GM19099 (cell line): ENCODE data around the gene LPIN1.

Source experiments
- POLR2A ChIP-seq: IDR thresholded peaks from 3 replicates; pipeline ENCODE4 v1.6.1; 2011; ENCODE audit warnings: low read depth; ENCODE audit not compliant: insufficient read length; ENCODE audit errors: extremely low read depth

The LPIN1 gene

DNA sequence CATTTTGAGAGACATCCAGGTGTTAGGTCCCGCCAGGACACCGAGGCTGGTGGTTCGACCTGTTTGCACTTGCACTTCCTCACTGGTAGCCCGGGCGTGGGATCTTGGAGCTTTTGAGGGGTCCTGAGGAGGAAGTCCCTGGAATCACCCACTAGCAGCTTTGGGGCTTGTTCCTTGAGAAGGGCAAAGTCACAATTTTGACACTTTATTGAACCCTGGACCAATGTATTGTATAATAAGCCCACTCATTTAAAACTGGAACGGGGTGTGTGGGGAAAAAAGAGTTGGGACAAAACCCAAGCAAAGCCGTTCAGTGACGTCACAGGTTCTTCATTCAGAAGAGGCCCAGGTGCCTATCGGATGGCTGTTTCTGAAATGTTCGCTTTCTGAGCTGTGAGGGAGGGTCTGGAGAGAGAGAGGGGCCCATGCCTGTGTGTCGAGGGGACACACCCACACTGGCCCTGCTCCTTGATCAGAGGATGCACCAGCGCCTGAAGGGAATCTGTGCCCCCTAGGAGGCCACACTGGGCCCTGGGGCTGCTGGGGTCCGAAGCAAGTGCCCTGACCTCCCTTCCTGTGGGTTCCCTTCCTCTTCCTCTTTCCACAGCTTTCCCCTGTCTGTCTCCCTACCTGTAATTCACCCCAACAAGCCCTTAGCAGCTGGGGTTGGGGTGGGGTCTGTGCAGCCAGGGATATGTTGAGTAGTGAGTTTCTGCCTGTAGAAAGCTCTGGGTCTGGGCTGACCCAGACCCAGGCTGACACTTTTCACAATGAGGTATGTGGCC lies 2.6 kb downstream of the LPIN1 start:
- no peak for TF ChIP-seq POLR2A

DNA sequence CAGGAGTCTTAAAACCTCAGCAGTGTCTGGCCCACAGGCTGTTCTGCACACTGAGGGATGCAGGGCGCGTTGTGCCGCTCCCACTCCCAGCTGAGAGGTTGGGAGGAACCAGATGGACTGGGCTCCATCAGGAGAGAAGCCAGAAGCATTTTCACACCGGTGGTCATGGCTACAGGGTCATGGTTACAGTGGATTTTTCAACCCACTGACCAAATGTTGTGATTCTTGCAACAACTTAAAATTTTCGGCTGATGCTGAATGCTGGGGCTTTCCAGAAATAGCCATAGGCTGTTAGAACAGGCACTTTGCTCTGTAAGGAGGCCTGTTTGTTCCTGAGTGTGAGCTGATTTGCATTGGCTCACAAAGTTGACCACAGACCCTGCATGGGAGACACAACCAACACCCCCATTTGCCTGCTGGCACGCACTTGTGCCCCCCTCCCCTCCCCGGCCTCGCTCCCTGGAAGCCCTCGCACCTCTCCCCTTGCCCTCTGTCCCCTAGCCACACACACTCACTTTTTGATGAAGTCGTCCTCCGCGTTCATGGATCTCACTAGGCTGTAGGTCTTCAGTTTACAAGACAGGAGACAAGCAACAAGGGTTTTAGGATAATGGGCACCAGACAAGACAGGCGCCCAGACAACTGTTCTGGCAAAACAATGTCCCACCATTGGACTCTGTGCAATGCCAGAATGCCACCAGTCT lies 3.4 kb downstream of the LPIN1 start:
- TF ChIP-seq POLR2A: no peak

DNA sequence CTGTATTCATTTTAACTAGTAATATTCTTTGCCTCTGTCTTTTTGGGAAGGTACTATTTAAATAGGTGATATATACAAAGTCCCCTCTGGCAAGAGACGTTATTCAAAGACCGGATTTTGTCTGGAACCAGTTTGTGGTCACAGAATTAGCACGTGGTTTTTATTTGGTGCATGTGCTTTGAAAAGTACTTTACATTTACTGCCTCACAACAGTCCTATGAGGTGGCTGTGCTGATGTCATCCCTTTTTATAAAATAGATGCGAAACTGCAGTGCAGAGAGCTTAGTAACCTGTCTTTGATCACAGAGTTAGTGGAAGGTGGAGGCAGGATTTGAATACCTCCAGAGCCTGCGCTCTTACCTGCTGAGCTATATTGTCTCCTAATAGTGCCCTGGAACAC lies 4.0 kb downstream of the LPIN1 start:
- no peak for TF ChIP-seq POLR2A

DNA sequence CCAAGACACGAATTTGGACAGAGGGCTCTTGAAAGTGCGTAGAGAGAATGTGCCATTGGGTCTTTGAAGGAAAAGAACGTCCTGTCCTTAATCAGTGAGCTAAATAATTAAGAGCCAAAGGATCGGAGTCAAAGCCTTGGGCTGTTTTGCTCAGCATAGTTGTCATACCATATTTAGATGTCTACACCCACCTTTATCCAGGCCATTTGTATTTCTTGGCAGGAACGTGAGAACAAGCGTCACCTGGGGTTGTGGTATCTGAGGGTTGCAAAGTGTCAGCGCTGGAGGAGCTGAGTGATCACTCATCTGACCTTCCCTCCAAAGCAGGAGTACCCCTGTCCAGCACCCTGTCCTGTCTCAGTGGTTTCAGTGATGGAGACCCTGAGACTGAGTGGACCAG lies 4.5 kb downstream of the LPIN1 start:
- no peak for TF ChIP-seq POLR2A

DNA sequence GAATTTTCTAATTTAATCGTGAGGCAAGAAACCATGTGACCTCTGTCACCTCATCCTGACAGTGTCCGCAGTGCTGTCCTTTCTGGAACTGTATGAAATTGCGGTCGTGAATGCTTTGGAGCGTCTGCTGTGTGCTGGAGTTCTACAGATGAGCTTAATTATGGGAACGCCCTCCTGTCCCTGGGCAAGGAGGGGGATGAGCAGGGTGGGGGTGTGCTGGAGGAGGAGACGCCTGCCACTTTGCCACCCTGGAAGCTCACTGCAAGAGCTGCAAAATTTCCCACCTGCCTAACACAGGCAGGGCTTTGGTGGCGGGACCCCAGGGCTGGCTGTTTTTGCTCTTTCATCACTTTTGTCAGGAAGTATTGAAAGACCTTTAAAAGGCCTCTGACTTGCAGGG lies 6.5 kb downstream of the LPIN1 start:
- no peak for TF ChIP-seq POLR2A

DNA sequence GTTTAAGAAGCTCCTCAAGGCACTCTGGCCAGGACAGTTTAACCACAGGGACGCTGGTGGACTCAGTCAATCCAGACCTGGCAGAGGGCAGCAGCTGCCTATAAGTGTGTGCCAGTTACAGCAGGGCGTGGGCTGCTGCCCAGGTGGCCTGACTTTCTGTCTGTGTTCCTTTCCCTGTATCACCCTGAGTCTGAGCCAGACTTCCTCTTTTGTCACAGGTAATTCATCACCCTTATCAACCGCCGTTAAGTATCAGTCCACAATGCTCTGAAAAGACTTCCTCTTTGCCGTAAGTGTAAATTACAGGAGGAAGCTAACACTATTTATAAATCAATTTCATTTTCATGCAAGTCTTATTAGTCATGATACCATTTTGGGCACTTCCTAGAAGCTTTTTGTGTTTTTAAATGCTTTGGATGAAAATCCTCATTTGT lies 7.0 kb downstream of the LPIN1 start:
- no peak for TF ChIP-seq POLR2A

DNA sequence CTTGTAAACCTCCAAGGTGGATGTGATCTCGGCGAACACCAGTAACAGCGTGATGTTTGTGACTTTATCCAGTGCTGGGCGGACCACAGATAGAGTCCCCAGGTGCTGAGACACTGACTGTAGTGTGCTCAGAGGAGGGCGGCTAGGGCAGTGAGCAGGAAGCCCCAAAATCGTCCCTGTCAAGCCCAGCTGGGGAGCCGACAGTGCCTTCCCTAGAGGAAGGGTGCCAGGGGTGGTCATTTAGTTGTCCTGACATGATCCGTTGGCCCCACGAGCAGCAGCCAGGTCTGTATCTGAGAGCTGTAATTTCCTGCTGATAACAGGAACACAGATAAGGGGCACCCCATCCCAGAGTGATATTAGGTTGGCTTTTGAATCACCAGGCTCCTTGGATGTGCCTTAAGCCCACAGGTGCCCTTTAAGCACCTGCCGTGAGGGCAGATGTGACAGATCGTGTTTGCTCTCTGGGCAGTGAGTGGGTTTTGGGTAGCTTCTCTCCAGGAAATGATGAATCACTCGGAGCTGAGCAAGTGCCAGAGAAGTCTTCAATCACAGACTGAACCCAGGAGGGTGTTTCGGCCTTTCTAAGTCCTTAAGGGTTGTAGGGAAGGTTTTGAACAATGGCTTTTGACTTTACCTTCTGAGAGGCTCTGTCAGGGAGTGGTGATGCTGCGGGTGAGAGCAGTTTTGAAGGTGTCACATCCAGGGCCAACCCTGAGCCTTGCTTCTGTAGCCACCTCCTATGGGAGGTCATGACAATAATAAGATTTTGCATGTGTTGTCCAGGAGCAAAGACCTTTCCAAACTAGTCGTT lies 7.7 kb downstream of the LPIN1 start:
- TF ChIP-seq POLR2A: no peak

DNA sequence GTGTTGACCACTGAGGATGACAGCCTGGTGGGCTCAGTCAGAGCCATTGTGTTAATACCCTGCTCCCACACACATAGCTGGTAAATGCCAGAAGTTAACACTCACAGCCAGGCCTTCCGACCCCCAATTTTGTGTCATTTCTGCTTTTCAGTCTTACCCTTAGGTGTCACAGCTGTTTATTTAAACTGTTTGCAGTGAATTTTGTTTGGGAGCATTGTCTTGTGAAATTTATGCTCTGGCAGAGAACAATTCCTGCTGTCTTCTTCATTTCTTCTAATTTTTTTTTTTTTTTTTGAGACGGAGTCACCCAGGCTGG lies 8.2 kb downstream of the LPIN1 start:
- TF ChIP-seq POLR2A: no peak

DNA sequence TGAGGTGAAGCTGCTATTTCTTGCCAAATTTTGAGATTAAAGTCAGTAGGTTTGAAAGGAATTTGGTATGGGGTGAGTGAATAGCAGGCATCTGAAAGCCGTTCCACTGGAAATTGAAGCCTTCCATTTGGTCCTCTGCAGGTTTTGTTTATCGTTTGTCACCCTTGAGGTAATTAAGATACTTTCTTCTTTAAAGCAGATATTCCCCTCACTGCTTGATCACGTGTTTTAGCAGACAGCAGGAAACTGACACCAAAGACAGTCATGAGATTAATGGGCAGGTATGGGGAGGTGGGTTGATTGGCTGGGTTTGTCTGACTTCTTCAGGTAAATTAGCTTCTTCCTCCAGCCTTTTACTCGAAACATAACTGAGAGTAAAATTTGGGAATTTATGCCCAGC lies 10.7 kb downstream of the LPIN1 start:
- no peak for TF ChIP-seq POLR2A

DNA sequence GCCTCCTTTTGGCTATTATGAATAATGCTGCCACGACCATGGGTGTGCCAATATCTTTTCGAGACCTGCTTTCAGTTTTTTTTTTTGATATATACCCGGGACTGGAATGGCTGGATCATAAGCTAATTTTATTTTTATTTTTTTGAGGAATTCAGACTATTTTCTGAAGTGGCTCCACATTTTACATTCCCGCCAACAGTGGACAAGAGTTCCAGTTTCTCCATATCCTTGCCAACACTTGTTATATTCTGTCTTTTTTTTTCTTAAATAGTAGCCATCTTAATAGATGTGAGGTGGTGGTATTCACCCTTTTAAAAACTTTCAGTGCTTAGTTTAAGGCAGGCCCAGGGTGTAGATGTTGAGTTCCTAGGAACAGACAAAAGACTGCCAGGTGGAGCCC lies 11.8 kb downstream of the LPIN1 start:
- no peak for TF ChIP-seq POLR2A

DNA sequence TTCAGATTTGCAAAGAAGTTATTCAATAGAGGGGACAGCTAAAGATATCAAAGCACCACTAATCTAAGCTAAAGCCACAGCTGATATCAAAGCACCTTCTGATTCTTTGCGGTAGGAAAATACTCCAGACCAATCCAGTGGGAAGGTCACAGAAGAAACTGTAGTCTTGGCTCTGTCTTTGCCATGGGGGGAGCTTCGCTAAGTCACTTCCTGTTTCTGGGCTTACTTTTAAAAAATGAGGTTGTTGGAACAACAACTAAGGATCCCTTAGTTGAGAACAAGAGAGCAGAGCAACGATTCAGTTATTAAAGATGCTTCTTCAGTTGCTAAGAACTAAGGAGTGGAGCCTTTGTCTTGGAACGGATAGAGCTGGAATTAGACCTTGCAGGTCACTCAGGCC lies 12.2 kb downstream of the LPIN1 start:
- no peak for TF ChIP-seq POLR2A

DNA sequence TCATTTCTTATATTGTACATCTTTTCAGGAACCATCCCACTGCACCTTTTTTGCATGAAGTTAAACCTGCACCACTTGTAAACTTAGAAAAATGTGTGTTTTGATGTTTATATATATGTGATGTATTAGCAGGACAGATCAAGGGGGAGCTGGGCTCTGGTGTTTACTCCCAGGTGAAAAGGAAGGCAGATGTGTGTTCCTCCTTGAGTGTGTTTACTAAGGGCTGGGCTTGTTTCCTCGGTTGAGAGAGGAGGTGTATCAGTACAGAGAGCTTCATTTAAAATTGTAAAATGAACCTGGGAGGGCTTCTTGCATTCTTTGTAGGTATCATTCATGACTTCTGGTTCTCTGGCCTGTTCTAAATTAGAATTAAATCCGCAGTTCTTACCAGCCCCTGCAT lies 14.8 kb downstream of the LPIN1 start:
- no peak for TF ChIP-seq POLR2A

DNA sequence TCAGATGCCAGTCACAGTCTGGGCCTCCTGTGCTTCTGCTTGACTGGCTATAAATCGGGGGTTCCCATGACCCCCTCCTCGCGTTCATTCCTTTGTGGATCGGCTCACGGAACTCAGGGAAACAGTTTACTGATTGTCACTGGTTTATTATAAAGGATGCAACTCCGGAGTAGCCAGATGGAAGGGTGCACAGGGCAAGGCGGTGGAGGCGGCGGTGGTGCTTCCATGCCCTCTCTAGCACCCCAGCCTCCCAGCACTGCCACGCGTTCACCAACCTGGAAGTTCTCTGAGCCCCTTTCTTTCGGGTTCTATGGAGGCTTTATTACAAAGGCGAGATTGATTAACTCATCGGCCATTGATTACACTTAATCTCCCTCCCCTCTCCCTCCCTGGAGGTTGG lies 15.6 kb downstream of the LPIN1 start:
- TF ChIP-seq POLR2A: no peak

DNA sequence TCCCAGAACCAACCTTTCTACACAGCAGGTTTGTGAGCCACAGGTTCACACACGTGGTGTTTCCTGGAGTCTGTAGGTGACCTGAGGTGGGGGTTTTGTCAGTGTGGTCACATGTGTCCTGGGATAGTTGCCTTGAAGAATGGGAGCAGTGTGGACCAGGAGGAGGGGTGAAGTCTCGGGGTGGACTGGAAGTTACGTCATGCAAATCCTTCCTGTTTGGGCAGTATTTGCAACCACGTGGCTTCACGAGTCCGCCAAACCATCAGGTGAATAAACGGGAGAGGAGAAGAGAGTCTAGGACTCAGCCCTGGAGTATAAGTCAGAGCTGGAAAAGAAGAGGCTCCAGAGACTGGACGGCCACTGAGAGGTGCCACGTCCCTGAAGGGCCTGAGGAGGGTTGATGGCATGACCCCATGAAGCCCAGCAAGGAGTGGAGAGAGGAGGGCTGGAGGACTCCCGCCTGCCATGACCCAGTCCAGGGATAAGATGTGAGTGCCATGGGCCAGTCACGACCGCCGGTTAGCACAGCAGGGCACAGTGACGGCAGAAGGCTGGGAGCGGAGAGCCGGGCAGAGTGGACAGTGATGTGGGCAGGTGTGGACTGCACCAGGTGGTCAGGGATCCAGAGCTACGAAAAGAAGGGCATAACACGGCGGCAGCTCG lies 16.5 kb downstream of the LPIN1 start:
- TF ChIP-seq POLR2A: no peak

DNA sequence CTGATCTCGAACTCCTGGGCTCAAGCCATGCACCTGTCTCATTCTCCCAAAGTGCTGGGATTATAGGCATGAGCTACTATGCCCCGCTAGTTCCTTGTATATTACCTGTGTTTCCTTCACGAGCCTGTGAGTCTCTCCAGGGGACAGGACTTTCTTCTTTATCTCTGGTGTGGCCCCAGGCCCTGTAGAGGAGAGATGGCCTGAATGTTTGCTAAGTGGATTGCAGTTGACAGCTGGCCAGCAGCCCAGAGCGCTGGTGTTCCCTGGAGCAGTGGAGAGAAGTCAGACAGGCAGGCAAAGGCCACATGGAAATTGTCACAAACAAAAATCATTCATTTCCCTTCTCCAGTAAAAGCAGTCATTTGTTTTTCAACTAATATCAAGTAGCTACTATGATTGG lies 17.9 kb downstream of the LPIN1 start:
- no peak for TF ChIP-seq POLR2A
